Measurements from ENCODE around the gene TAF11L10. TPM values are rescaled to one million over a fixed set of nuclear protein-coding genes. Genes with fewer than 3 reads are reported as not detected.
"Not testable (repeated sequence)": the region's sequence is repeated elsewhere in the genome, so short reads cannot be mapped to it uniquely, and the experiment has no call there.

Gene TAF11L10
- not detected for total RNA-seq

- H3K4me3 Mint-ChIP-seq; H3K27ac Mint-ChIP-seq; H3K36me3 Mint-ChIP-seq (ENCODE audit: low read depth); H3K4me1 Mint-ChIP-seq; DNase-seq; H3K27me3 Mint-ChIP-seq; H3K9me3 Mint-ChIP-seq; POLR2A ChIA-PET; CTCF ChIA-PET: not testable (repeated sequence)
Observed at GRCh38 chr5:17597728-17598127, at the start of gene TAF11L10. Gene TAF11L10 (minus strand): TSS chr5:17597828.

- H3K4me1 Mint-ChIP-seq = no peaks in the 10 kb centered on the region
- POLR2A ChIA-PET = no interaction called here
- H3K36me3 Mint-ChIP-seq (ENCODE audit: low read depth) = no peaks in the 10 kb centered on the region
- CTCF ChIA-PET = no interaction called here
- peaks cover 4% of the 10 kb centered on the region for H3K9me3 Mint-ChIP-seq
- no peak within 1 kb of the TSS for H3K27ac Mint-ChIP-seq
- no peak within 1 kb of the TSS for H3K4me3 Mint-ChIP-seq
- no peaks in the 10 kb centered on the region for H3K27me3 Mint-ChIP-seq
- no peak for DNase-seq
Observed at GRCh38 chr5:17634160-17634559, 36.5 kb upstream of the TAF11L10 start, which contains the start of gene TAF11L14. Gene TAF11L14 (plus strand): TSS chr5:17634460.

- H3K27me3 Mint-ChIP-seq; POLR2A ChIA-PET; H3K36me3 Mint-ChIP-seq (ENCODE audit: low read depth); H3K4me3 Mint-ChIP-seq; H3K27ac Mint-ChIP-seq; DNase-seq; CTCF ChIA-PET; H3K4me1 Mint-ChIP-seq; H3K9me3 Mint-ChIP-seq: not testable (repeated sequence)
Observed at GRCh38 chr5:17631788-17632187, 34.2 kb upstream of the TAF11L10 start, which contains the start of gene TAF11L13. Gene TAF11L13 (plus strand): TSS chr5:17632088.

- Mint-ChIP-seq H3K4me3 (no peak overlapping the region), H3K27me3 (no peaks in the 10 kb centered on the region), H3K36me3 (ENCODE audit: low read depth) (no peaks in the 10 kb centered on the region), H3K9me3 (no peaks in the 10 kb centered on the region), H3K4me1 (no peaks in the 10 kb centered on the region), H3K27ac (no peak overlapping the region)
- POLR2A ChIA-PET = no interaction called here
- no peak for DNase-seq
- CTCF ChIA-PET = no interaction called here
Observed at GRCh38 chr5:17625686-17626085, 28.1 kb upstream of the TAF11L10 start.

DNA sequence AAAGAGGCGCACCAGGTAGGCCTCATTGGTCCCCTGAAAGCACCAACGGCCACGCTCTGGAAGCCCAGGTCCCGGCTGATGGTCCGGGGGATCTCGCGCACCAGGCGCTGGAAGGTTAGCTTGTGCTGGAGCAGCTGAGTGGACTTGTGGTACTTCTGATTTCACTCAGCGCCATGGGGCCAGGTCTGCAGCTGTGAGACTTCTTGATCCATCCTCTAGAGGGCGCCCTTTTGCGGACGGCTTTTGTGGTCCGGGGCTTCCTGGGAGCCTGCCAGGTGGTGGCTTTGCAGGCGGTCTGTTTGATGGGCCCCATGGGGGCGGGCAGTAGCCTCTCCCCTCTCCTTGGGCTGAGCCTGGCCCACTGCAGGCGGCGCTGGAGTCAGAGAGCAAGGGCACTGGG is 23.0 kb upstream of the TAF11L10 start:
- CTCF ChIA-PET = no interaction called here
- Mint-ChIP-seq H3K36me3 (ENCODE audit: low read depth) (no peaks in the 10 kb centered on the region), H3K27me3 (no peaks in the 10 kb centered on the region), H3K27ac (no peak overlapping the region), H3K4me3 (no peak overlapping the region), H3K9me3 (no peaks in the 10 kb centered on the region), H3K4me1 (no peaks in the 10 kb centered on the region)
- DNase-seq = no peak
- POLR2A ChIA-PET = no interaction called here

- no peak overlapping the region for H3K4me3 Mint-ChIP-seq
- H3K36me3 Mint-ChIP-seq (ENCODE audit: low read depth) = no peaks in the 10 kb centered on the region
- no peak overlapping the region for H3K27ac Mint-ChIP-seq
- no peaks in the 10 kb centered on the region for H3K4me1 Mint-ChIP-seq
- ChIA-PET CTCF (interaction anchor here (0.6 kb wide), 1 partner anchor 51 kb away, joined by 4 read pairs; no protein-coding TSS in a partner anchor), POLR2A (no interaction called here)
- no peak for DNase-seq
- H3K27me3 Mint-ChIP-seq = no peaks in the 10 kb centered on the region
- no peaks in the 10 kb centered on the region for H3K9me3 Mint-ChIP-seq
Observed at GRCh38 chr5:17619354-17619753, 21.7 kb upstream of the TAF11L10 start.

DNA sequence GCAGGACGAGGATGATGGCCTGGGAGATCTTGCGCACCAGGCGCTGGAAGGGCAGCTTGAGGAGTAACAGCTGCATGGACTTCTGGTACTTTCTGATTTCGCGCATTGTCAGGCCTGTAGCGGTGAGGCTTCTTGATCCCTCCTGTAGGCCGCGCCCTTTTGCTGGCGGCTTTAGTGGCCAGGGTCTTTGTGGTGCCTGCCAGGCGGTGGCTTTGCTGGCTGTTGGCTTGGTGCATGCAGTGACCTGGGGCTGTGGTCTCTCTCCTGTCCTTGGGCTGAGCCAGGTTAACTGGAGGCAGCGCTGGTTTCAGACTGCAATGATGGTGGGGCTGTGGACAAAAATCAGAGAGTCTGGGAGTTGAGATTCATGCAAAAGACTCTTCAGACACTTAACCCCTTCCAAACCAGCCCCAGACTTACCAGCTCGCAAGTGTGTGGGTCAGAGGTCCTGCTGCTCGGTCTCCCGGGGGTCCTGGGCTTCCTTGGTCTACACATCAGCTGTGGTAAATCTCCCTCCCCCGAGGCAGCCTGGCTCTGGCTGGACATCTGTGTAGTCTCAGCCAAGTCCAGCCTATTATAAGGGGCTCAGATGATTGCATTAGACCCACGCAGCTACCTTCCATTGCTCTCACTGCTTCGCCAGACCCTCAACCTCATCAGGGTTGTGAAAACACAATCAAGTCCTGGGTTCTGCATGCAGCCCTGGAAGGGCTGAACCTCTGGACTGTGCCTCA is 17.4 kb upstream of the TAF11L10 start:
- H3K9me3 Mint-ChIP-seq = no peaks in the 10 kb centered on the region
- no peak overlapping the region for H3K27ac Mint-ChIP-seq
- H3K4me1 Mint-ChIP-seq = no peaks in the 10 kb centered on the region
- CTCF ChIA-PET = no interaction called here
- H3K27me3 Mint-ChIP-seq = no peaks in the 10 kb centered on the region
- DNase-seq = no peak
- no peak overlapping the region for H3K4me3 Mint-ChIP-seq
- no peaks in the 10 kb centered on the region for H3K36me3 Mint-ChIP-seq (ENCODE audit: low read depth)
- POLR2A ChIA-PET = no interaction called here

- H3K4me1 Mint-ChIP-seq; H3K9me3 Mint-ChIP-seq; H3K27me3 Mint-ChIP-seq; H3K27ac Mint-ChIP-seq; H3K36me3 Mint-ChIP-seq (ENCODE audit: low read depth); DNase-seq; CTCF ChIA-PET; POLR2A ChIA-PET; H3K4me3 Mint-ChIP-seq: not testable (repeated sequence)
Observed at GRCh38 chr5:17610092-17610491, 12.5 kb upstream of the TAF11L10 start, which contains the start of gene TAF11L12. Gene TAF11L12 (plus strand): TSS chr5:17610392.

- POLR2A ChIA-PET; H3K27me3 Mint-ChIP-seq; H3K4me1 Mint-ChIP-seq; H3K9me3 Mint-ChIP-seq; H3K4me3 Mint-ChIP-seq; H3K27ac Mint-ChIP-seq; H3K36me3 Mint-ChIP-seq (ENCODE audit: low read depth); CTCF ChIA-PET; DNase-seq: not testable (repeated sequence)
Observed at GRCh38 chr5:17607461-17607860, 9.8 kb upstream of the TAF11L10 start.

DNA sequence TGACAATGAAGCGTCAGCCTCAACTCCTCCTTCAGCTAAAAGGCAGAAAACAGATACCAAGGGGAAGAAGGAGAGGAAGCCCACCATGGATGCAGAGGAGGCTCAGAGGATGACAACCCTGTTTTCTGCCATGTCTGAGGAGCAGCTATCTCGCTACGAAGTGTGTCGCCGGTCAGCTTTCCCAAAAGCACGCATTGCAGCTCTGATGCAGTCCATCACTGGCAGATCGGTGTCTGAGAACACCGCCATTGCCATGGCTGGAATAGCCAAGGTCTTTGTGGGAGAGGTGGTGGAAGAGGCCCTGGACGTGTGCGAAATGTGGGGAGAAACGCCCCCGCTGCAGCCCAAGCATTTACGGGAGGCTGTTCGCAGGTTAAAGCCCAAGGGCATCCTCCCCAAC is 7.3 kb upstream of the TAF11L10 start:
- no peaks in the 10 kb centered on the region for H3K4me1 Mint-ChIP-seq
- no peak for DNase-seq
- POLR2A ChIA-PET = no interaction called here
- H3K27me3 Mint-ChIP-seq = no peaks in the 10 kb centered on the region
- CTCF ChIA-PET = no interaction called here
- H3K36me3 Mint-ChIP-seq (ENCODE audit: low read depth) = no peaks in the 10 kb centered on the region
- no peak overlapping the region for H3K4me3 Mint-ChIP-seq
- H3K27ac Mint-ChIP-seq = no peak overlapping the region
- H3K9me3 Mint-ChIP-seq = peaks cover 2% of the 10 kb centered on the region

- DNase-seq; H3K4me3 Mint-ChIP-seq; POLR2A ChIA-PET; H3K27ac Mint-ChIP-seq; CTCF ChIA-PET; H3K36me3 Mint-ChIP-seq (ENCODE audit: low read depth); H3K4me1 Mint-ChIP-seq; H3K27me3 Mint-ChIP-seq; H3K9me3 Mint-ChIP-seq: not testable (repeated sequence)
Observed at GRCh38 chr5:17603880-17604279, 6.3 kb upstream of the TAF11L10 start, which contains the start of gene TAF11L11. Gene TAF11L11 (plus strand): TSS chr5:17604183.

- H3K9me3 Mint-ChIP-seq; H3K4me1 Mint-ChIP-seq; H3K36me3 Mint-ChIP-seq (ENCODE audit: low read depth); H3K27me3 Mint-ChIP-seq; H3K27ac Mint-ChIP-seq; DNase-seq; CTCF ChIA-PET; H3K4me3 Mint-ChIP-seq; POLR2A ChIA-PET: not testable (repeated sequence)
Observed at GRCh38 chr5:17594255-17594654, 3.4 kb downstream of the TAF11L10 start, which contains the start of gene TAF11L9. Gene TAF11L9 (minus strand): TSS chr5:17594394.

DNA sequence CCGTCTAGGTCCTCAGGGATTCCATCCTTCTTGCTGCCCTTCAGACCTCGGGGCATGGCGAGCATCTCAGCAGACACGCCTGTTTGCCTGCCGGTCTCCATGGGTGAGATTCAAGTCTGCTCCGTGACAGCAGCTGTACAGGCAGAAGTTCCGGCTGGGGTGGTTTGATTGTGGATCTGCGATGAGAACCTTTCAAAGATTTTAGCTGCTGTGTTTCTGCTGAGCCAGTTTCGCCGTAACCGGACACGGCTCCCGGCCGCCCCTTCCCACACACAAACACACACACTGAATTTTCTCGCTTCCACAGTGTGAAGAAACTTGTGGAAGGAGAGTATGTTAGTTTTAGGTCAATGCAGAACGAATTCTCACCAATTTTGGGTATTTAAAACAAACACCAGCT is 6.8 kb downstream of the TAF11L10 start, which contains the start of gene TAF11L8:
Gene TAF11L8, minus strand, starts transcription at position 101 of the 400 bp plus-strand sequence.
- CTCF ChIA-PET; POLR2A ChIA-PET; H3K4me1 Mint-ChIP-seq; DNase-seq; H3K9me3 Mint-ChIP-seq; H3K27ac Mint-ChIP-seq; H3K36me3 Mint-ChIP-seq (ENCODE audit: low read depth); H3K27me3 Mint-ChIP-seq; H3K4me3 Mint-ChIP-seq: not testable (repeated sequence)

- DNase-seq; POLR2A ChIA-PET; H3K4me1 Mint-ChIP-seq; H3K27me3 Mint-ChIP-seq; H3K9me3 Mint-ChIP-seq; H3K27ac Mint-ChIP-seq; H3K4me3 Mint-ChIP-seq; CTCF ChIA-PET; H3K36me3 Mint-ChIP-seq (ENCODE audit: low read depth): not testable (repeated sequence)
Observed at GRCh38 chr5:17585658-17586057, 12.0 kb downstream of the TAF11L10 start, which contains the start of gene TAF11L7. Gene TAF11L7 (minus strand): TSS chr5:17585758.

Data from activated CD4-positive, alpha-beta T cell treated with anti-CD3 and anti-CD28 coated beads, Interleukin-2, amount 10 ng/mL, durations not matched to agents 7 days and 5 days (primary cell).